Stimulated activated CD4-positive, alpha-beta T cell treated with anti-CD3 and anti-CD28 coated beads, Interleukin-15, amount 100 ng/mL, for 24 hours (primary cell): ENCODE results near the gene CCR9.
A peak's percentile ranks its signal among the peaks of the same experiment; 100 is the strongest.

Experiments
- DNase-seq: peaks from one replicate; pipeline ENCODE4 v3.0.0-alpha.2; 2020

Gene CCR9

DNA sequence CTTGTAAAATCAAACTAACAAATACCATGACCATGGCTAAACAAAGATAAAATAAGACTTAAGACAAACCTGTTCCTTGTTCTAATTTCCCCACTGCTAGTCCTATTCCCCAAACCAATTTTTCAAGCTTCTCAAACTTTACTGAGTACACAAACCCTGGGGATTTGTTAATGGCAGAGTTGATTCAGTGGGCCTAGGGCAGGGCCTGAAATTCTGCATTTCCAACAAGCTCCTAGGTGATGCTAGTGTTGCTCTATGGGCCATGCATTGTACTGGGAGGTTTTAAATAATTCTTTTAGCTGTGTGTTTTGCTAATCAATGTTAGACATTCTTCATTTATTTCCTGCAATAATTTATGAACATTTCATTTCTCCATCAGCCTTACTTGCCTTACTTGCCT is 13.3 kb upstream of the CCR9 start:
- DNase-seq = no peak

DNA sequence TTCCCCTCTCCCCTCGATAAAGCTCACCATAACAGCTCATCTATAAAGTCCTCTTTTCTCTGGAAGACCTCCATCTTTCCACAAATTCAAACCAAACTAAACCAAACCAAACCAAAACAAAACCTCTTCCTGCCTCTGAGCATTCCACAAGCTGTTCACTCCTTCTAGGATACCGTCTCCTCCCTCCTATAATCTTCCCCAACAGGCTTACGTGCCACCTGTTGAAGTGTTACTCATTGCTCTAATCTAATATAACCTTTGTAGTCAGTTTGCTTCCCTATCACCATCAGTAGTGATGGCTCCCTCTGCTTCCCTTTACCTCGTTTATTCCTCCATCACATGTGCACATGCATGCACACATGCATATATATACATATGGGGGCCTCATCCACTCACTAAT is 12.7 kb upstream of the CCR9 start:
- DNase-seq = no peak

DNA sequence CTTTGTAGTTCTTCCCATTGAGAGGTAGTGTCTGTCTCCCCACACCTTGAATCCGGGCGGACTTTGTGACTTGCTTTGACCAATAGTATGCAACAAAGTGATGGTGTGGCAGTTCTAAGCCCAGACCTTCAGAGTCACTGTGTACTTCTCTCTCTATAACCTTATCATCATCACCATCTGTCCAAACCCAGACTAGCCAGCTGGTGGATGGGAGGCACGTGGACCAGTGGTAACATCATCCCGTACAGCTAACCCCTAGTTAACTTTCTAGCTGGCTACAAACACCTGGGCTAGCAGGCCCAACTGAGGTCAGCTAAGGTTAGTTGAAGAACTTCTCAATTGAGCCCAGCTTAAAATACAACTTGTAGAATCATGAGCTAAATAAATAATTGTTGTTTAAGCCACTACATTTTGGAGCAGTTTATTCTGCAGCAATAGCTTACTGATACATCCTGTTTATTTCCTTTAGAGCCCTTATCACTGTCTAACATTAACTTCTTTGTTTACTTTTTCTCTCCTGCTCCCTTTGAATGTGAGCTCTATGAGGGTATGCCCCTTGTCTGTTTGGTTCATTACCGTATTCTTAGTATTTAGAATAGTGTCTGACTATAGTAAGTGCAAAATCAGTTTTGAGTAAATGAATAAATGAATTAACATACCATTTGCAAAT is 11.5 kb upstream of the CCR9 start:
- no peak for DNase-seq

DNA sequence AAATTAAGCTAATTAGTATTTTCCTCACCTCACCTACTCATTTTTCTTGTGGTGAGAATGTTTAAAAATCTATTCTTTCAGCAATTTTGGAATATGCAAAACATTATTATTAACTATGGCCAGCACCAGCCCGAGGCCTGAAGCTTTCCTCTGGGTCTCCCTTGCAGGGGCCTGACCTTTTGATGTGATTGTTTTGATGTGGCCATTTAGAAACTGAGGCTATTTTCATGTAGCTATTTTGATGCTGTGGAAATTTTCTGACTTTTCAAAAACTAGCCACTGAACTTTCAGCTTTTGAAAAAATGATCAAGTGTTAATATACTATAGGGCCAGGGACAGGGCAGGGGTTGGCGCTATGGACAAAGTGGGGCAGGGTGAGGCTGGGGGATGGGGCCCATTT is 8.2 kb upstream of the CCR9 start:
- DNase-seq = no peak

DNA sequence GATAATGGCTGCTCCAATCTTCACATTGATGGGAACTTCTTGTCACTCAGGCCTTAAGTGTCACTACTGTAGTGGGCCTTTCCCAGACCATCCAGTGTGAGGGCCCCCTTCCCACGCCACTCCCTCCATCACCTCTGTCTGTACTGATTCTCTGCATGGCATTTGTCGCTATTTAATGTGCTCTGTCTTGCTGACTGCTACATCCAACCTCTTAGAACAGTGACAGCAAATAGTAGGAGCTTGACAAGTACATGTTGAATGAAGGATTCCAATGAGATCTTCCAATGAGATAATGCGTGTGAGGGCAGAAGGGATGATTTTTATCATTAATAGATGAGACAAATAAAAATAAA is 5.6 kb upstream of the CCR9 start:
- no peak for DNase-seq

DNA sequence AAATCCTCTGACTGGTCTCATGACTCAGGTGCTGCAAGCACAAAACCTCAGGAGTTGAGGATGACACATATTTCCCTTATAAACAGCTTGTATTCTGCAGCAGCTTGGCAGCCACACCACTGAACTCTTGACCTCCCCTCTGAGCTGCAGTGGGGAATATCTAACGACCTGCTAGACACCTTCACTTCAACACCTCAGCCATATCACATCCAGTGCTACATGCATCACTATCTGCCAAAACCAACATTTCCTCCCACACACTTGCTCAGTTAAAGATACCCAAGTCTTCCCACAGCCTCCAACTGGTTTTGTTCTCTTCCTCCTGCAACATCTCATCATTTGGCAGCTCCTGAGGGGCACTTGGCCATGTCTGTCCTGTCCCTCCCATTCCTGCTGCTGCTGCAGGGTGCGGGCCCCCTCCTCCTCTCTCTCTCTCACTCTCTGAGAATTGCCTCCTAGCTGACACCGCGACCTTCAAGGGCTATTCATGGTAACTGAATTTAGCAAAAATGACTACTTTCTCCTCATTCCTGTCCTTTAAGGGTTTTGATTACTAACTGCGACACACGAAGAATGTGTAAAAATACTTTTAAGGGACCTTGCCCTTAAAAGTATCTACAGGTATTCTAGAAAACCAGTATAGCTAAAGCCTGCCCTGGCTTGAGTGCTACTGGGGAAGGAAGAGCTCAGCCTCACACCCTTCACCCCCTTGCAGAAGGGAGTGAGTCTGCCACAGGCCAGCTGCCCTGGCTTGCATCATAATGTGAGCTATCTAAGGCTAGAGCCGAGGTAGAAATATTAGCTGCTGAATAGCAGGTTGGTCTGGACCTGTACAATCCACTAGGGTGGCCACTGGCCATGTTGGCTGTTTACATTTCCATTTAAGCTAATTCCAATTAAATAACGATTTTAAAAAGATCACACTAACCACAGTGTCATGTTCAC is 5.0 kb upstream of the CCR9 start:
- peak; percentile 36 for DNase-seq

DNA sequence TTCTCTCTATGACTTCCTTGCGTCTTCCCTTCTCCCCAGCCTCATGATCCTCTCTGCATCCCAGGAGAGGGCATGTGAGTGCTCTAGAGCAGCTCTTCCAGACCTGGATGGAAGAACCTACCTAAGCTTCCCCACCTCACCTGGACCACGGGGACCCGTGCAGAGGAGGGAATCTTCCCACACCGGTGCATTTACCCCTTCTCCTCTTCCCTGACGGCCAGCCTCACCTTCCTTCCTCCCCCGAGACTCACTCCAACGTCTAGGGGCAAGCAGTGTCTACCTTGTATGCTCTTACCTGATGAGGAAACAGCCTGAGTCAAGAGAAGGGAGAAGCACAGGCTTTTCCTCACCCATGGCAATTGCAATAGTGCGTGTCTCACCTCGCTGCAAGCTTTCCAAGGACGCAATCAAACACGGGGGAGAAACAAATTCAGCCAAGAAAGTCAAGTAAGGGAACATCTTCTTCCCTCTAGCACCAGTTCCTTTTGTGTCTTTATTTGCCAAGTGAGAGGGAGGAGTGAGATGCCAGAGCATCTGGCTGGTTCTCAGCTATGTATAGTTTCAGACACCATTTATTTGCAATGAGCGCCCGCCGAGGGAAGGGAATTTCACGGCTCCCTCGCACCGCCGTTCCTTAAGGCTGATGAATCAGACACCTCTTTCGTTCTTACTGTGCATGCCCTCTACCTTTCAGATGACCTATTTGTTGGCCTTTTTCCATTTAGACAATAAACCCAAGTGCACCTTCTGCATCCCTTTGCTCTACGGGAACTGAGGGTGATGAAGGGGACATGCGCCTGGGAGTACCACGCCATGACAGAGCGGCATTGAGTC is 1.8 kb upstream of the CCR9 start:
- peak; percentile 46 for DNase-seq

DNA sequence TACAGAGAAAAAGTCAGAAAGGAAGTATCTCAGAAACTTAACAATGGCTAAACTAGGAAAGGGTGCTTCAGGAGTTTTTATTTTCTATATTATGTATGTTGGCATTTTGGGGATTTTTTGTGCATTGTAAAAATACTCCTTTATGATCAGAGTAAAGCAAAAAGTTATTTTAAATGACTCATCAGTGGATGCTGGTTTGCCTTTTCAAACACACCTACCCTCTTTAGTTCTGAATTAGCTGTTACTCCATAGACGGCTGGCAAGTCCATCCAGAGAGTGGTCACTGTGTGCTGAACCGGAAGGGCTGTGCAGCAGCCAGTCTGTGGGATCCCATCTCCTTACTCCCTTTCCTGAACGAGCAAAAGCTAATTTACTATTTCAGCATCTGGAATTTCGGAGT is 942 bp downstream of the CCR9 start:
- no peak for DNase-seq

DNA sequence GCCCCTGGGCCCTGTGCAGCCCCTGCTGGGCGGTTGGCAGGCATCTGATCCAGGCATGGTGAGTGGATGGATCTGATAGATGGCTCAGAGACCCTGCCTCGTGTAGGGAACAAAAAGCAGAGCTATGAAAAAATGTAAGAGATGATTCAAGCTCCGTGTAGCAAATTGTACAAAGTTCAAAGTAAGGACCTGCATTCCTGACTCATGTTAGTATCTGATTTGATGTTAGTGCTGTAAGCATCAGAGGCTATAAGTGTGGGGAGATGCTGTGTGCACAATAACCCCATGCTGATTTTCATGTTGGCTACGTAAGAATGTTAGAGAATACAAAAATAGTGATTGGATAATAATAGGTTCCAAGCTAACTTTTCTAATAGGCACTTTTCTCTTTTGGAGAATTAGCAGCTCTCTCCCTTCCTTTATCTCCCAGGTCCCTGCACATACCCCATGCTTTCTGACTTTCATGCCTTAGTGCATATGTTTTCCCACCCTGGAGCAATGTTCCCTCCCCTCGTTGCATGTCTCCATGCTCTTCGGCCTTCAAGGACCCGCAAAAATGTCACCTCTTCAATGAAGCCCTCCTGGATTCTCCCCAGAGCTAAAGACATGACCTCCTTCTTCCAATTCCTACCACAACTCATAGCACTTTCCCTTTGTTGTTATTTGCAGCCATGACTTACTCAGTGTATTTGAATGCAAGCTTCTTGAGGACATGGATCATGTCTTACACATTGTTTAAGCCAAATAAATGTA is 1.6 kb downstream of the CCR9 start:
- DNase-seq = no peak

DNA sequence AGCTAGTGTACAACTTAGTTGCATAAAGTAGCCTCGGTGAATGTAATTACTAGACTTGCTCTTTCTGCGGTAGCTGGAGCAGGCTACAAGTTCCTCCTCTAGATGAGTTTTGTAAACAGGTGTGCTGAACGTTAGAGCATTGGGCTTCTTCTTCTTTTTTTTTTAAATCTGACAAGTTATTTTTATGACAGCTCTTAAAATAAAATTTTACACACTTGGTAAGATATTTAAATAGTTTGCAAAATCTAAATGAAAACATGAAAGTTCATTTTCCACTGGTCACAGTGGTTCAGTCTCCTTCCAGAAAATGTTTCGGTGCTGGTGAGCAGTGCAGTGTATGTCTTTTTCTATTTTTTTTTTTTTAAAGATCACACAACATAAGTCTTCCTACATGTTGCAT is 3.0 kb downstream of the CCR9 start:
- no peak for DNase-seq

DNA sequence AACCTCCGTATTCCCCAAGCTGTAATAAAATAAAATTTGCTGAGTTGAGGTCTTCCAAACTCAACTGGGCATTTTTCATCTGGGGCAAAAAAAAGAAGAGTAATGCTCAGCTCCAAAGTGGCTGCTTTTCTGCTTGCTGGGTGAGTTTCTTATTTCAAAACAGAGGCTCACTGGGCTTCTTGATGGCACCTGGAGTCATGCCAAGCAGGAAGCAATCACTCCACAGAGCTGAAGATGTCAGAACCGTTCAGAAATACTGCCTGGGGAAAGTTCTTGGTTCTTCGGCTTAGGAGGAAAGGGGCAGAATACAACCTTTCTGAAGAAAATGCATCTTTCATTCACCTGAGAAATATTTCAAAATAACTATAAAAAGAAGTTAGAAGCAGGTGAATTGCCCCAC is 4.1 kb downstream of the CCR9 start:
- DNase-seq = peak; percentile 23

DNA sequence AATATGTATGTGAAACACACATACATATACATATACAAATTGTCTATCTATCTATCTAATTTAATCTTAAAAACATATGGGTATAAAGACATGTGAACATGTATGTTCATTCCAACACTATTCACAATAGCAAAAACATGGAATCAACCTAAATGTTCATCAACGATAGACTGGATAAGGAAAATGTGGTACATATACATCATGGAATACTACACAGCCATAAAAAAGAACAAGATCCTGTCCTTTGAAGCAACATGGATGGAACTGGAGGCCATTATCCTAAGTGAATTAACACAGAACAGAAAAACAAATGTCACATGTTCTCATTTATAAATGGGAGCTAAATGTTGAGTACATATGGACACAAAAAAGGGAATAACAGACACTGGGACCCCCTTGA is 5.8 kb downstream of the CCR9 start:
- no peak for DNase-seq

DNA sequence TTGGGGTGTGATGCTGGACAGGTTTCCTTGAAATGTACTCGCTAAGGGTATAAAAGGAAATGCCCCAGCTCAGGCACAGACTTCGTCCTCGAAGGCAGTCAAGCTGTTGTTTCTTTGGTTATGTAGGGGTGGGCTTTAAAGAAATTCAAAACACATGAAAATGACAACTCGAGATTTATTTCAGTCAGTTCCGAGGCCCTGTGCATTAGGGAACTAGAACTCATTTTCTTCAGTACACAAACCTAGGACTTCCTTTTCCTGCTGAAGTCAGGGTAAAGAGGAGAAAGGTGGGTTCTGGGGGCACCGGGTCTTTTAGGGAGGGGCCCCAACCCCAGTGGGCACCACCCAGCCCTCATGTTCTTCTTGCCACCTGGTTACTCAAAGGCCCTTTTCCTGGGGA is 7.7 kb downstream of the CCR9 start:
- DNase-seq = no peak

DNA sequence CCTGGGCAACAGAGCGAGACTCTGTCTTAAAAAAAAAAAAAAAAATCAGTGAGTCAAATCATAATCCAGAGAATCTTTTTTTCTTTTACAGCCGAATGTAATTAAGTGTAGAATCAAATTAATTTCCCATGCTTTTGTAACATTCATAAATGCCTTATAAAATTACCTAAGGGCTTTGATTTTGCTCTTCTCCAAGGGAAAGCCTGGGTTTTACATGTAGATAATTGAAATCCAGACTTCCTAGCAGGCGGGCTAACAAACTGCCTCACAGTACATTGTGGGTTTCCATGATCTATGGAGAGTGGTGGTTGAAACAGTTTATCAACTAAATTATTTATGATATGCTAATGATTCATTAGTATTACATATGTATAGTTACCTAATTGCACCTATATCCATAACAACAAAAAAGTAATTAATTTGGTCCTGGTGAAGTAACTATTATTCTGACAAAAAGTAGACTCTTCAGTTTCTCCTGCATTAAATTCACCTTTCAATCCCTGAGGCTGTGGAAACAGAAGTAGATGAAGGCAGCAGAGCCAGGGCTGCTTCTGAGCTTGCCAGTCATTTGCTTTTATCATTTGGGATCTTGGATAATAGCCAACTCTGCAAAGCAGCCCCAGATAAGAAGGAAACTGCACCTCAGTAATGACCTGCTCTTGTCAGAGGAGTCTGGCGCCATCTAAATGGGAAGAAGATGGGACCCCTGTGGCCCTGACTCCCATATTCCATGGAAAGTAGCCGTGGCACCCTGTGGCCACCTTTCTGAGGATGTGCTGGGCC is 9.5 kb downstream of the CCR9 start:
- DNase-seq = no peak

DNA sequence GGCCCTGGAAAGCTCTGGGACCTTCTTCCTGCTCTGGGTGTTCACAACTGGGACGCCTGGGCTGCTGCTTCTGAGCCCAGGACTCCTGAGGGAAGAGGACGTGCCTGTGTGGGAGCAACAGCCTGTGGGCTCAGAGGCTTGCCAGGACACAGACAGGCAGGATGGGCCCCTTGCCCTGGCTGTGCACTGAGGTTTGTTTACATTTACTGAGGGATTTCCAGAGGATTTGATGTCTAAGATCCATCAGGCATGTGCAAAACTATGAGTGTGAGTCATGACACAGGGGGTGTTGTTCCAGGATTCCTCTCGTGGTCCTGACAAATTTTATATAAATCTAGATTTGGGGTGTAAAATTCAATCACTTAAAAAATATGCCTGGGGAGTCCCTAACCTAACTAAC is 10.6 kb downstream of the CCR9 start:
- DNase-seq = no peak

DNA sequence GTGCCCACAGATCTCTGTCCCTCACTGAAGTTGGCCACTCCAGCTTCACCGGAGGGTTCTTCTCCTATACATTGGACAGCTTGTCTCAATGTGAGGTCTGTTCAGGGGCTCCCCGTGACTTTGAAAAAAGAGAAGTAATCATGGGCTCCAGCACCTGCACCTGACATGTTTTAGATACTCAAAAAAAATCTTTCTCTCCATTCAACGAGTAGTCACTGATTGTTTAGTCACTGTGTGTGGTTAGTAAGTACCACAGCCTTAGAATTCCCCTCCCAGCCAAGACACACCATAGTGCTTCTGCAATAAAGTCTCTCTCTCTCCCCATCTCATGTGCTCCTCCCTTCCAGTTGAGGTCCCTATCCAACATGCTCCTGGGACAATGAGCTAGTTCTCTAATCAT is 18.6 kb downstream of the CCR9 start:
- DNase-seq = no peak

DNA sequence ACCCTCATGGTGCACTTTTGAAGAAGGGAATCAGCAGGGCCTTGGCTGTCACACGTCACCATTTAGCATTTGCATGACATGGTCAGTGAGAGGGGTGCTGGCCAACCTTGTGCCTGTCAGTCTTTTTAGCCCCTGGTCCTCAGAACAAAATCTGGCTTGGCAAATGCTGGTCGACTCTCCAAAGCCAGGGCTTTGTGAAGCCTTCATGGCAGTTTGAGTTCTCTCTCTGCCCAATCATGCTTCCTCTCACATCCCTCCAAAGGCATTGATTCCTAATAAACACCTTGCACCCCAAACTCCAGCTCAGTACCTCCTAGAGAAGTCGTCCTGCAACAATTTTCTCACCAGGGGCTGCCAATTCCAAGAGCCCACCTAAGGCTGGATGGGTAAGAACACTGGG is 19.4 kb downstream of the CCR9 start:
- DNase-seq = no peak

DNA sequence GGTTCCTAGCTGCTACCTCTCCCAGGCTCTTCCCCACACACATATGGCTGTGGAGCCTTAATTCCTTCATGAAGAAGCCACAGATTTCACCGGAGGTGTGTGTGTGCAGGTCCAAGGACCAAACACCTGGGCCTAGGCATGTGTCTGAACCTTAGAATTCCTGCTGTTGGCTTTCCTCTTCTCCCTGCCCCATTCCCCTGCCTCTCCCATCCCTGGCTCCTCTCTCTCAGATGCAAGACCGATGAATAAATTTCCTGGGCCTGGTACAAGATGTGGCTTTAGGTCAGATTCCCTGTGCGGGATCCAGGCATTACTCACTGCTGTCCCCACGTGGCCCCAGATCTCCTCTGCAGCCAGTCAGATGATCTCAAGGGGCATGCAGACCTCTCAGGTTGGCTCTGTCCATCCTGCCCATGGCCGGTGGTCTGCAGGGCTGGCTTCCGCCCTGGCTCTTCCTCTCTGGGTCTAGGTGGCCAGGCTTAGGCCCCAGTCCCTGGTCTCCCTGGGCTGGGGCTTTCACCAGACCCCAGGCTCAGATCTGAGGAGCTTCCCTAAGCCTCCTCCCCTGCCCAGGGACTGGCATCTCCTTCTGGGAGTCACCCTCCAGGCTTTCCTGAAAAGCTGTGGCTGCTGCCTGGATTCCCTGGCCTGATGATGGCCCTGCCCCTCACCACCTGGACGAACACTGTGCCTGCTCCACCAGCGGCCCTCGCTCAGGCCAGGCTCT is 20.5 kb downstream of the CCR9 start:
- no peak for DNase-seq

DNA sequence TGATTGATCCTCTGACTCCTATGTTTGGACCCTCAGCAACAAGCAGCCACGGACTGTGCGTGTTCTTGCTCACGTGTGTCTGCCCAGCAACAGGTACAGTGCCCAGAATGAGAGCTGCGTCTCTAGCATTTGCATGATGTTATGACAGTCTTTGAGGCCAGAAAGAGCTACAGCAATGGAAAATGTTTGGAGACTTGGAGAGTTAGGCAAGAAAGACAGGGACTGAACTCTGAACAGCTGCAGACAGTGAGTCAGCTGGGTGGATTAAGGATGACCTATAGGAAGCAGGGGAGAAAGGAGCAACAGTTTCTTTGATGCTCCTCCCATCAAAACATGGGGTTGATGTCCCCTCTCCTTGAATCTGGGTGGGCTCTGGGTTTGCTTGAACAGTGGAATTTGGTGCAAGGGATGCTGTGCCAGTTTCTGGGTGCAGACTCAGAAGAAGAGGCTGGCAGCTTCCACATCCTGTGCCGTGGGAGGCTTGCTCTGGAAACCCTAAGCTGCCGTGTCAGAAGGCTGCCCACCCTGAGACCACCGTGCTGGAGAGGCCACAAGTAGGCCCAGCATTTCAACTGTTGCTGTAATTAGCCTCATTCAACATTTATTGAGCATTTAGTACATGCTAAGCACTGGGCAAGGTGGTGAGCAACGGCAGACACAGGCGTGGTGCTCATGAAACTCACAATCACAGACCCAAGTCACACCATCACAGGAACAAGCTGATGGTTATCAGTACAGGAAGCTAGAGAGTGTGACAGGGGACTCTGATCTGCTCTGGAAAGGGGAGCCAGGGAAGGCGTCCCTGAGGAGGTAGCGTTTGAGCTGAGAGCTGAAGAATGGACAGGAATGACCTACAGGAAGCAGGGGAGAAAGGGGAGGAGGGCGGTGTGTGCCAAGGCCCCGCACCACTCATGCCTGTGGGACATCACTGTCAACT is 21.7 kb downstream of the CCR9 start:
- DNase-seq = no peak

DNA sequence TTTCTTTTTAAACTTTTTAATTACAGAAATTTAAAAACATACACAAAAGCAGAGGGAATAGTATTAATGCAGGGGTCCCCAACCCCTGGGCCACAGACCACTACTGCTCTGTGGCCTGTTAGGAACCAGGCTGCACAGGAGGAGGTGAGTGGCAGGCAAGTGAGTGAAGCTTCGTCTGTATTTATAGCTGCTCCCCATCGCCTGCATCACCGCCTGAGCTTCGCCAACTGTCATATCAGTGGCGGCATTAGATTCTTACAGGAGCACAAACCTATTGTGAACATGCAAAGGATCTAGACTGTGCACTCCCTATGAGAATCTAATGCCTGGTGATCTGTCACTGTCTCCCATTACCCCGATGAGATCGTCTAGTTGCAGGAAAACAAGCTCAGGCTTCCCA is 22.4 kb downstream of the CCR9 start:
- DNase-seq = no peak
